ENCODE data around the gene GP1BB. TPM values are rescaled to one million over a fixed set of nuclear protein-coding genes. Genes with fewer than 3 reads are reported as not detected.

The GP1BB gene
- total and polyA plus RNA-seq, 2 donors (not counting 3 experiments of a cell fraction or from before 2014, with no cell fraction given), result 1.7 to 6.2 TPM

DNA sequence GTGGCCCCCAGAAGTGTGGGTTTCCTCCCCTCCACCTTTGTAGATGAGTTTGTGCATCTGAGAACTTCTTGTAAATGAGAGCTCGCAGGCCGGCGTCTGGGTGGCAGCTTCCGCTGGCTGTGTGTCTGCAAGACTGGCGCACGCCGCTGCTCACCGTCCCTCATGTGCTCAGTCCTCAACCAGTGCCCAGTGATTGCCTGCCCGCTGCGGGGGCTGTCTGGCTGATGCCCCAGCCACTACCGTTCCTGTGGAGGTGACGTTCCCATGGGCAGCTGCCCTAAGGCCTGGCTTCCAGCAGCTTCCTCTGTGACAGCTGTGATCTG lies 46.0 kb downstream of the GP1BB start:
- peaks cover 4% of the 10 kb centered on the region for H3K79me2 ChIP-seq (ENCODE audit: control insufficient read depth, insufficient read depth, low read length)
- no peak overlapping the region for H3K9ac ChIP-seq (replicated peaks; ENCODE audit: extremely low read depth, insufficient read depth, low read length)
- H4K20me1 ChIP-seq (replicated peaks; ENCODE audit: control insufficient read depth, extremely low read depth, insufficient read depth, low read length), result no peaks in the 10 kb centered on the region
- intact Hi-C loops (cut with micrococcal nuclease), result no loop called here
- TF ChIP-seq EZH2 (IDR thresholded peaks at IDR 0.05; ENCODE audit: borderline replicate concordance, low read depth, low read length, severe bottlenecking), result no peak
- TF ChIP-seq CTCF (IDR thresholded peaks at IDR 0.05; ENCODE audit: extremely low read depth in 1 of 2, insufficient read depth in 1 of 2, low read depth in 1 of 2, low read length in 2 of 2), result no peak
- TF ChIP-seq MYC (IDR thresholded peaks at IDR 0.05; ENCODE audit: low read depth, low read length), result no peak
- no peak for TF ChIP-seq POLR2A (IDR thresholded peaks at IDR 0.05; ENCODE audit: low read depth, low read length)
- TF ChIP-seq FOS (IDR thresholded peaks at IDR 0.05; ENCODE audit: borderline replicate concordance, insufficient read depth, low read length), result no peak
- TF ChIP-seq, protein P1, sequence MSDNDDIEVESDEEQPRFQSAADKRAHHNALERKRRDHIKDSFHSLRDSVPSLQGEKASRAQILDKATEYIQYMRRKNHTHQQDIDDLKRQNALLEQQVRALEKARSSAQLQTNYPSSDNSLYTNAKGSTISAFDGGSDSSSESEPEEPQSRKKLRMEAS (IDR thresholded peaks at IDR 0.05; ENCODE audit: insufficient read depth, insufficient read length), result no peak
- no peaks in the 10 kb centered on the region for H3K9me3 ChIP-seq (replicated peaks; ENCODE audit: control insufficient read depth, insufficient read depth, low read length)
- ChIA-PET CTCF (interaction anchor here (1.1 to 2.6 kb wide), 2 partner anchors 32 to 39 kb away, joined by 3 to 17 read pairs; no protein-coding TSS in a partner anchor), POLR2A (no interaction called here)
- H3K4me2 ChIP-seq (ENCODE audit: insufficient read depth, low read length), result no peak overlapping the region
- H3K36me3 ChIP-seq (ENCODE audit: control insufficient read depth in 2 of 2, extremely low read depth in 1 of 2, insufficient read depth in 2 of 2, low read length in 2 of 2), result peaks cover 0 to 3% of the 10 kb centered on the region in 2 experiments
- no peak overlapping the region for H3K4me3 ChIP-seq (replicated peaks in 1 of 3; ENCODE audit: insufficient read depth in 1 of 3, low read depth in 1 of 3, low read length in 3 of 3)
- H3K27ac ChIP-seq (ENCODE audit: insufficient read depth, low read depth, low read length), result no peak overlapping the region
- H2AFZ ChIP-seq (ENCODE audit: low read depth, low read length), result no peak overlapping the region
- H3K27me3 ChIP-seq (ENCODE audit: control insufficient read depth in 2 of 2, insufficient read depth in 2 of 2, low read length in 2 of 2), result peaks cover 10 to 16% of the 10 kb centered on the region in 2 experiments
- no peaks in the 10 kb centered on the region for H3K9me1 ChIP-seq (replicated peaks; ENCODE audit: control insufficient read depth, extremely low read depth, insufficient read depth, low read length)
- BruUV-seq (replicated peaks), result no TSS peak
- FAIRE-seq, result no peak
- dilution Hi-C loops (cut with MboI; ENCODE audit: extremely low pct_ligation_motif_present, low sequenced_read_pairs), result no loop called here
- no peak for DNase-seq (ENCODE audit: low read depth, low spot score)
- H3K4me1 ChIP-seq (ENCODE audit: control insufficient read depth, extremely low read depth, insufficient read depth, low read length), result peaks cover 12% of the 10 kb centered on the region

Data from endothelial cell of umbilical vein (primary cell).